Cardiac muscle cell (in vitro differentiated cells and primary cell): ENCODE measurements around the gene CDX2. TPM values are rescaled to one million over a fixed set of nuclear protein-coding genes. Genes with fewer than 3 reads are reported as not detected.
A peak's percentile ranks its signal among the peaks of the same experiment; 100 is the strongest.

Source experiments
- DNase-seq, 2 donors: peaks; one replicate each; pipeline versions ENCODE4 v3.0.0 to v3.0.0-alpha.2; 2010 to 2017; ENCODE audit warnings: low read depth in 1 of 2, low spot score in 1 of 2
- H3K27ac ChIP-seq: fragments of 200-600 bp; sonication (generic); 2 replicates; pipeline ENCODE4 v1.5.1; 2016
- H3K27me3 ChIP-seq: fragments of 200-600 bp; sonication (generic); 2 replicates; pipeline ENCODE4 v1.6.0; 2016; ENCODE audit warnings: control low read depth
- H3K36me3 ChIP-seq: fragments of 200-600 bp; sonication (generic); 2 replicates; pipeline ENCODE4 v1.5.1; 2016; ENCODE audit warnings: control low read depth
- H3K4me1 ChIP-seq: fragments of 200-600 bp; sonication (generic); 2 replicates; pipeline ENCODE4 v1.8.1; 2017; ENCODE audit warnings: low read depth, mild to moderate bottlenecking, mixed run types
- H3K4me3 ChIP-seq: fragments of 200-600 bp; sonication (generic); 2 replicates; pipeline ENCODE4 v1.5.1; 2016; ENCODE audit warnings: mild to moderate bottlenecking
- H3K9me3 ChIP-seq: fragments of 200-600 bp; sonication (generic); 2 replicates; pipeline ENCODE4 v1.5.1; 2017; ENCODE audit warnings: low read depth, mild to moderate bottlenecking, control low read depth
- polyA plus RNA-seq: library from polyadenylated mRNA; unstranded; fragments of >200 nt; fragmentation: Nextera tagmentation; extraction: Ambion mirVana; gene quantifications from 2 replicates; pipeline ENCODE4 v1.2.1, GENCODE V29; 2016
- total RNA-seq: library from RNA; depleted of rRNA; stranded (reverse); fragments of >200 nt; gene quantifications from 2 replicates; pipeline ENCODE4 v1.2.3, GENCODE V29; 2016
- TF ChIP-seq, protein P1 (sequence below): IDR thresholded peaks from 2 replicates; pipeline ENCODE4 v1.5.1; 2012; ENCODE audit warnings: low read depth, mild to moderate bottlenecking, low read length

CDX2 gene
- total and polyA plus RNA-seq, 2 experiments from 2014 or later = not detected

DNA sequence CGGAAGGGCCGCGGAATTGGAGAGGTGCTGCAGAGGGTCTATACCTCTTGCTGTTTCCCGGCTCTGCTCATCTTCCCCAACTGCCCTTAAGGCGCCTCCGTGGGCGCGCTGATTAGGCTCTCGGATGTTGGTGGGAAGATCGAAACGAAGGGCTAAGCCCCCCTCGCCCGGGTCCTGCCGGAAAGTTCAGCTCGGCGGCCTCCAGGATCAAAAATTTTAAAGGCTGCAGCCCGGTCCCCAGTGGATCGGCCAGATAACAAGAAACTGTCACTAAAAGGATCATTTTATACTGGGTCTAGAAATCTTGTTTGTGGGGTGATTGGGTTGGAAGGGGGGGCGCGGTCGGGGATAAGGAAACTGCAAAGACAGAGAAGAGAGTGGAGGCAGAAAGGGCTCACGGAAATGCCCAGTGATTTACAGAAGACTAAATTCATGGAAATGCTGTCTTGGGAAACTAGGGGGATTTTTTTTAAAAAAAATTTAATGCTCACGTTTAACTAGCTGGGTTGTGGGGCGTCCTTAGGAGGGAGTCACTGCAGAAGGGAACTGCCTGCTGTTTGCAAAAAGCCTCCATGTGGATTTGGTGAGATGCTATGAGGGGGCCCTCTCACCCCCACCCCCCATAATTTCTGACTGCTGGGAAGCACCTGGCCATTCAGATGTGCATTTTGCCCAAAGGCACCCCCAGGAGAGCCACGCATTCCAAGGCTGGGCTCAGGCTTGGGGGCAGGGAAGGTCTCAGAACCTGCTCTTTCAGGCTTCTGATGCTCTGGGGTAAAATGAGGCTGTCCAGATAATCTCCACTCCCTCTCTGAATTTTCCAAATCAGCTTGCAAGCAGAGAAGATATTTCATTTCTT lies 7.7 kb downstream of the CDX2 start:
- TF ChIP-seq, protein P1, sequence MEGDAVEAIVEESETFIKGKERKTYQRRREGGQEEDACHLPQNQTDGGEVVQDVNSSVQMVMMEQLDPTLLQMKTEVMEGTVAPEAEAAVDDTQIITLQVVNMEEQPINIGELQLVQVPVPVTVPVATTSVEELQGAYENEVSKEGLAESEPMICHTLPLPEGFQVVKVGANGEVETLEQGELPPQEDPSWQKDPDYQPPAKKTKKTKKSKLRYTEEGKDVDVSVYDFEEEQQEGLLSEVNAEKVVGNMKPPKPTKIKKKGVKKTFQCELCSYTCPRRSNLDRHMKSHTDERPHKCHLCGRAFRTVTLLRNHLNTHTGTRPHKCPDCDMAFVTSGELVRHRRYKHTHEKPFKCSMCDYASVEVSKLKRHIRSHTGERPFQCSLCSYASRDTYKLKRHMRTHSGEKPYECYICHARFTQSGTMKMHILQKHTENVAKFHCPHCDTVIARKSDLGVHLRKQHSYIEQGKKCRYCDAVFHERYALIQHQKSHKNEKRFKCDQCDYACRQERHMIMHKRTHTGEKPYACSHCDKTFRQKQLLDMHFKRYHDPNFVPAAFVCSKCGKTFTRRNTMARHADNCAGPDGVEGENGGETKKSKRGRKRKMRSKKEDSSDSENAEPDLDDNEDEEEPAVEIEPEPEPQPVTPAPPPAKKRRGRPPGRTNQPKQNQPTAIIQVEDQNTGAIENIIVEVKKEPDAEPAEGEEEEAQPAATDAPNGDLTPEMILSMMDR = no peak
- Histone ChIP-seq H3K4me3 (peak overlapping the region; percentile 28), H3K4me1 (peaks cover 2% of the 10 kb centered on the region), H3K27me3 (peaks cover 100% of the 10 kb centered on the region), H3K9me3 (no peaks in the 10 kb centered on the region), H3K36me3 (no peaks in the 10 kb centered on the region), H3K27ac (no peak overlapping the region)
- DNase-seq = no peak

DNA sequence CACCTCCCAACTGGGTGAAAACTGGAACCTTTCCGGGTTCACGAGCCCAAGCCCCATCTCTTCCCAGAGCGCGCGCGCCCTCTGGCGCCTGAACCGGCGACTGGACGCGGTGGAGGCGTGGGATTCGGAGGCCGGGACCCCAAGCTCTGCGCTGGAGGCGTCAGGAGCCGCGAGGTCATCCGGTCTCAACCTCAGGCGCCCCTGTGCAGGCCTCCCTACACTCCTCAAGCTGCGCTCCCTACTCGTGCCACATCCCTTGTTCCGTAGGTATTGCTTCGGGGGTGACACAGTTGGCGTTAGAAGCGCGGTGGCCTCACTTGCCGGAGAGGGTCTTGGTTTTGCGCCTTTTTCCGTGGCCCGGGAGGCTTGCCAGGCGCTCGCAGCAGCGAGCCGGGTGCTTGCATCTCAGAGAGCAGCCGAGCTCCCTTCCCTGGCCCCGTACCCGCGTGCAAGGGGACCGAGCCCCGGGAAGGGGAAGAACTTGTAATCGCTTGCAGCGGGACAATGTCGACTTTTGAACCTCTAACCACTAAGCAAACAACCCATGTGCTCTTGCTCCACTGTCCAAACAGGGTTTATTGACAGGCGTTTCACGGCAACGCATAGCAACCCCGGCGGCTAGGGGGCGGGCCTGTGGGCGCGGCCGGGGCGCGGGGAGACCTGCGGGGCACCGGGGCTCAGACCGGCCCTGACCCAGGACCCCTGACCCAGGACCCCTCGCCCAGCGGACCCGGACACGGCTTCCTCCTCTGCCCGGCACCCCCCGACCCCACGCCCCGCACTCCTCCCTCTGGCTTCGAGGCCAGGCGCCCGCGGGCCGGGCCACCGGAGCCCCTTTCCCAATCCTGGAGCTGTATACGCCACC lies 8.5 kb downstream of the CDX2 start:
- Histone ChIP-seq H3K27me3 (peaks cover 100% of the 10 kb centered on the region), H3K4me1 (peaks cover 2% of the 10 kb centered on the region), H3K27ac (no peak overlapping the region), H3K36me3 (no peaks in the 10 kb centered on the region), H3K9me3 (no peaks in the 10 kb centered on the region), H3K4me3 (peak overlapping the region; percentile 28)
- TF ChIP-seq, protein P1 = peak; percentile 45
- peak; percentile 41 to 50 for DNase-seq

DNA sequence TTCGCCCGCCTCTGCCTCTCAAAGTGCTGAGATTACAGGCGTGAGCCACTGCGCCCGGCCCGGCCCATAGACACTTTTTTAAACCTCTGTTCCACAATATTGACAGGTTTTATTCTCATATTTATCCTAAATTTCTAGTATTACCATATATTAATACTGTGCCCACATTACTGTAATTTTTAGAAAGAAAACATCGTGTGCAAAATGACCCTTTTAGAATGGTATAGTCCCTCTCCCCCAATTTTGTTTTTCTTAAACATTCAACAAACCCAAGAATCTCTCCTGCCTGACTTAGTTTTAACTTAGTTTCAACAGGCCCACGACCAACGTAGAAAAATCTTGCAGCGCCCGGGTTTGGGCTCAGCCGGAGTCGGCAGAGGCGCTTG lies 9.1 kb downstream of the CDX2 start:
- Histone ChIP-seq H3K9me3 (no peaks in the 10 kb centered on the region), H3K36me3 (no peaks in the 10 kb centered on the region), H3K27me3 (peaks cover 100% of the 10 kb centered on the region), H3K27ac (no peak overlapping the region), H3K4me3 (peak overlapping the region; percentile 28), H3K4me1 (peaks cover 2% of the 10 kb centered on the region)
- TF ChIP-seq, protein P1 = no peak
- no peak for DNase-seq

DNA sequence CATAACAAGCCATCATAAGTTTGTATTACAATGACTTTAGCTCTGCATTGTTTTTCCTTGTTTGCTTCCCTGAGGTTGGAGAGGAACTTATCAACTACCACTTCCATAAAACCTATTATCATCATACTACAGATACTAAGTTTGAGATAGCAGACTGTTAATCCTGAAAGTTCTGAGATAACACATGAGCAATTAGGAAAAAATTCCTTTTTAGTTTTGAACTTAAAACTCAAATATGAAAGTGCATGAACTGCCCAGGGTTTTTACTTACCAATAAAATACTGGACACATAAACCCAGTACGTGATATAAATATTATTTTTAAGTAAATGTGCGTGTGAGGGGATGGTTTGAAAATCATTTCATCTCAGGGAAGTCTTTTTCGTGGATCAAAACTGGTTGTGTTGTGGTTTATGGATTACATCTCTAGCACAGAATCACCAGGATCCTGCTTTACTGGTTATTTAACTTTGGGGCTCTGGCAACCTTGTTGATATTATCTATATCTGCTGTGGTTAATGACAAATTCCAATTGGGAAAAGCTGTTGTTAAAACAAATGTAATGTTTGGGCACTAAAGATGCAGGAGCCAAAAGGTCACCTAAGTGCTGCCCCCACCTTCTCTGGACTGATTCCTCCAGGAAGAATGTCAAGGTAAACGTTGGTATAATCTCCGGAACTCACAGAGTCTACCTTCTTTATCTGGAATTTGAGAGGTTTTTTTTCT lies 12.4 kb downstream of the CDX2 start:
- Histone ChIP-seq H3K9me3 (no peaks in the 10 kb centered on the region), H3K27me3 (peaks cover 100% of the 10 kb centered on the region), H3K36me3 (no peaks in the 10 kb centered on the region), H3K27ac (no peak overlapping the region), H3K4me1 (peaks cover 2% of the 10 kb centered on the region), H3K4me3 (no peak overlapping the region)
- TF ChIP-seq, protein P1 = no peak
- no peak for DNase-seq

DNA sequence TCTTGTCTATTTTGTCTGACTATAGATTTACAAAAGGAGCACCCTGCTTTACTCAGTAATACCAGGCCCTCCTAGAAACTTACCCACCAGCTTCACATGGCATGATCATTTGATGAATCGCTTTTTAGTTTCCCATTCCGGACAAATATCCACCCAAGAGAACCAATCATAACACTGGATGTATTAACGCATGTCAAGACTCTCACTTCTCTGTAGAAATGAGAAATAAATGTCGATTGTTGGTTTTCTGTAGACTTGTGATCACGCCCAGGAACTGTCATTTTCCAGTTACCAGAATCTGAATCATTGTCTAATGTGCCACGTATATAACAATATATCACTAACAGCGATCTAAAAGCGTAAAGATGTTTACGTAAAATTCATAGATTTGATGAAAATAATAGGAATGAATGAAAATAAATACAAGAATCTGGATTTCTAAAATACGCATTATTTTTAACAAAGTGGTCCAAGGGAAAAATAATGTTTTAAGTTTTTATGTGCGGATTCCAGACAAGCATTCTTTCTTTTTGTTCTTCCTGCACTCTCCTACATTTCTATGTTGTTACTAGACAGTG lies 14.0 kb downstream of the CDX2 start:
- peaks cover under 1% of the 10 kb centered on the region for H3K4me1 ChIP-seq
- H3K4me3 ChIP-seq = no peak overlapping the region
- H3K36me3 ChIP-seq = no peaks in the 10 kb centered on the region
- DNase-seq = no peak
- no peak overlapping the region for H3K27ac ChIP-seq
- peaks cover 100% of the 10 kb centered on the region for H3K27me3 ChIP-seq
- no peaks in the 10 kb centered on the region for H3K9me3 ChIP-seq
- TF ChIP-seq, protein P1 = no peak
